Right ventricle myocardium superior (tissue), 1 donor: Measurements from ENCODE around the gene ICOS. TPM values are rescaled to one million over a fixed set of nuclear protein-coding genes. Genes with fewer than 3 reads are reported as not detected.
"Not testable (repeated sequence)": the region's sequence is repeated elsewhere in the genome, so short reads cannot be mapped to it uniquely, and the experiment has no call there.

Source experiments
- ATAC-seq: fragments of 200-7000 bp; cut with Tn5 transposase; one replicate; pipeline ENCODE4 v1.9.1; 2020; ENCODE audit warnings: mild to moderate bottlenecking; ENCODE audit not compliant: poor library complexity
- DNase-seq: peaks from one replicate; pipeline ENCODE4 v3.0.0-alpha.2; 2020
- intact Hi-C: fragments of 100-400 bp; cut with DNase I; formaldehyde crosslinking; loops from one replicate; pipeline ENCODE4 v1.11.2; 2022
- total RNA-seq: library from RNA; stranded (reverse); fragmentation: NEBNext Ultra II Directional; extraction: Animal tissue kit (Norgen Biotek cat#: 25700); gene quantifications from one replicate; pipeline ENCODE4 v1.2.1, GENCODE V29; 2021
- donor health status: DM: no; HTN: yes; CAD: no; lungs with severe emphysema.

The ICOS gene
- total RNA-seq, 1 donor from 2014 or later: not detected

GRCh38 chr2:203914546-203915182 is 21.9 kb upstream of the ICOS start:
- DNase-seq (no peak), ATAC-seq (no peak)
- intact Hi-C loops: no loop called here

GRCh38 chr2:203915256-203915655 is 21.3 kb upstream of the ICOS start:
- ATAC-seq: no peak

GRCh38 chr2:203916756-203917155 is 19.8 kb upstream of the ICOS start:
- intact Hi-C loops: no loop called here
- ATAC-seq (no peak), DNase-seq (no peak)

More at GRCh38 chr2:203915256-203915655, 21.3 kb upstream of the ICOS start:
- intact Hi-C loops: no loop called here
- no peak for DNase-seq

GRCh38 chr2:203918264-203918663 is 18.3 kb upstream of the ICOS start:
- DNase-seq: no peak
- ATAC-seq: no peak
- intact Hi-C loops: no loop called here

GRCh38 chr2:203918839-203919238 is 17.7 kb upstream of the ICOS start:
- DNase-seq (no peak), ATAC-seq (peak; percentile 15)
- intact Hi-C loops: no loop called here

- intact Hi-C loops: no loop called here
- DNase-seq: no peak
- no peak for ATAC-seq
Observed at GRCh38 chr2:203925512-203926158, 10.9 kb upstream of the ICOS start.

- intact Hi-C loops: no loop called here
- ATAC-seq: no peak
- DNase-seq: no peak
Observed at GRCh38 chr2:203928849-203929248, 7.7 kb upstream of the ICOS start.

- intact Hi-C loops, ATAC-seq, DNase-seq: not testable (repeated sequence)
Observed at GRCh38 chr2:203931262-203931661, 5.3 kb upstream of the ICOS start.

- ATAC-seq: no peak
- intact Hi-C loops: no loop called here
- DNase-seq: no peak
Observed at GRCh38 chr2:203934041-203934492, 2.5 kb upstream of the ICOS start.

- ATAC-seq (no peak), DNase-seq (no peak)
- intact Hi-C loops: no loop called here
Observed at GRCh38 chr2:203934711-203935438, 1.7 kb upstream of the ICOS start.

- ATAC-seq: no peak
- intact Hi-C loops: no loop called here
Observed at GRCh38 chr2:203935568-203935967, 995 bp upstream of the ICOS start.

GRCh38 chr2:203936949-203937348 is 386 bp downstream of the ICOS start:
- DNase-seq (no peak), ATAC-seq (no peak)
- intact Hi-C loops: no loop called here

More at GRCh38 chr2:203935568-203935967, 995 bp upstream of the ICOS start:
- DNase-seq: no peak

- intact Hi-C loops: no loop called here
- no peak for ATAC-seq
- no peak for DNase-seq
Observed at GRCh38 chr2:203937788-203938187, 1.2 kb downstream of the ICOS start.

- ATAC-seq (no peak), DNase-seq (no peak)
- intact Hi-C loops: no loop called here
Observed at GRCh38 chr2:203940039-203940438, 3.5 kb downstream of the ICOS start.

- DNase-seq, ATAC-seq, intact Hi-C loops: not testable (repeated sequence)
Observed at GRCh38 chr2:203943493-203944382, 7.2 kb downstream of the ICOS start.

- no peak for DNase-seq
- no peak for ATAC-seq
- intact Hi-C loops: no loop called here
Observed at GRCh38 chr2:203948733-203949132, 12.2 kb downstream of the ICOS start.

- ATAC-seq: no peak
- no peak for DNase-seq
- intact Hi-C loops: no loop called here
Observed at GRCh38 chr2:203949228-203949627, 12.7 kb downstream of the ICOS start.

- intact Hi-C loops: no loop called here
- no peak for ATAC-seq
- no peak for DNase-seq
Observed at GRCh38 chr2:203951366-203951902, 14.9 kb downstream of the ICOS start.

- intact Hi-C loops: no loop called here
- DNase-seq: no peak
- ATAC-seq: no peak
Observed at GRCh38 chr2:203959265-203959664, 22.7 kb downstream of the ICOS start.
